H9 (cell line): Measurements from ENCODE around the gene KSR1. TPM values are rescaled to one million over a fixed set of nuclear protein-coding genes. Genes with fewer than 3 reads are reported as not detected.

Experiments used
- DNase-seq: peaks from one replicate; pipeline ENCODE4 v3.0.0-alpha.2; 2017
- H2AFZ ChIP-seq: one replicate; pipeline ENCODE4 v1.6.1; 2013; ENCODE audit warnings: mild to moderate bottlenecking, low read length, control low read depth, moderate library complexity
- H2AK5ac ChIP-seq: 2 replicates; pipeline ENCODE4 v1.6.1; 2013; ENCODE audit warnings: low read length, control low read depth, mixed read lengths; ENCODE audit not compliant: insufficient read length
- H2BK120ac ChIP-seq: one replicate; pipeline ENCODE4 v1.6.1; 2013; ENCODE audit warnings: low read depth, mild to moderate bottlenecking, low read length, control low read depth, inconsistent platforms; ENCODE audit not compliant: poor library complexity, severe bottlenecking
- H2BK12ac ChIP-seq: 2 replicates; pipeline ENCODE4 v1.6.1; 2013; ENCODE audit warnings: low read length, control low read depth, mixed read lengths, low read depth; ENCODE audit not compliant: insufficient read length
- H2BK15ac ChIP-seq: 2 replicates; pipeline ENCODE4 v1.6.1; 2013; ENCODE audit warnings: low read depth, low read length, control low read depth
- H2BK20ac ChIP-seq: one replicate; pipeline ENCODE4 v1.6.1; 2013; ENCODE audit warnings: low read depth, mild to moderate bottlenecking, low read length, control low read depth, inconsistent platforms; ENCODE audit not compliant: poor library complexity, severe bottlenecking
- H2BK5ac ChIP-seq: 2 replicates; pipeline ENCODE4 v1.6.1; 2013; ENCODE audit warnings: low read length, control low read depth, mixed read lengths; ENCODE audit not compliant: insufficient read length
- H3K14ac ChIP-seq: 2 replicates; pipeline ENCODE4 v1.6.1; 2013; ENCODE audit warnings: low read length, control low read depth; ENCODE audit not compliant: insufficient read depth
- H3K18ac ChIP-seq: 2 replicates; pipeline ENCODE4 v1.6.1; 2013; ENCODE audit warnings: low read depth, mild to moderate bottlenecking, mixed read lengths, low read length, control low read depth; ENCODE audit not compliant: insufficient read length
- H3K23ac ChIP-seq: 2 replicates; pipeline ENCODE4 v1.6.1; 2013; ENCODE audit warnings: low read length, control low read depth, mixed read lengths, low read depth; ENCODE audit not compliant: insufficient read length
- H3K23me2 ChIP-seq: 2 replicates; pipeline ENCODE4 v1.6.1; 2013; ENCODE audit warnings: low read depth, mild to moderate bottlenecking, mixed read lengths, low read length, control low read depth; ENCODE audit not compliant: insufficient read length, poor library complexity, severe bottlenecking
- H3K27ac ChIP-seq: 2 replicates; pipeline ENCODE4 v1.5.1; 2013; ENCODE audit warnings: low read length, control low read depth, mixed read lengths, low read depth; ENCODE audit not compliant: insufficient read length
- H3K27me3 ChIP-seq: 2 replicates; pipeline ENCODE4 v1.6.1; 2013; ENCODE audit warnings: low read length, control low read depth, inconsistent platforms; ENCODE audit not compliant: insufficient read depth
- H3K4ac ChIP-seq: 2 replicates; pipeline ENCODE4 v1.6.1; 2013; ENCODE audit warnings: low read depth, mild to moderate bottlenecking, control low read depth, inconsistent platforms, low read length, moderate library complexity
- H3K4me1 ChIP-seq: 2 replicates; pipeline ENCODE4 v1.6.1; 2013; ENCODE audit warnings: low read length, control low read depth, inconsistent platforms; ENCODE audit not compliant: insufficient read depth
- H3K4me2 ChIP-seq: 2 replicates; pipeline ENCODE4 v1.6.1; 2013; ENCODE audit warnings: low read length, control low read depth, mixed read lengths; ENCODE audit not compliant: insufficient read length, insufficient read depth
- H3K56ac ChIP-seq: 2 replicates; pipeline ENCODE4 v1.6.1; 2013; ENCODE audit warnings: low read depth, mild to moderate bottlenecking, mixed read lengths, low read length, control low read depth; ENCODE audit not compliant: insufficient read length
- H3K79me1 ChIP-seq: 2 replicates; pipeline ENCODE4 v1.6.1; 2013; ENCODE audit warnings: low read depth, mild to moderate bottlenecking, moderate library complexity, low read length, control low read depth, inconsistent platforms; ENCODE audit not compliant: insufficient read depth, poor library complexity, severe bottlenecking
- H3K79me2 ChIP-seq: 2 replicates; pipeline ENCODE4 v1.6.1; 2013; ENCODE audit warnings: low read length, control low read depth, inconsistent platforms; ENCODE audit not compliant: insufficient read depth
- H3K9ac ChIP-seq: 2 replicates; pipeline ENCODE4 v1.6.1; 2013; ENCODE audit warnings: low read length, control low read depth, mixed read lengths; ENCODE audit not compliant: insufficient read length; ENCODE audit errors: extremely low read depth
- H3K9me3 ChIP-seq: one replicate; pipeline ENCODE4 v1.6.1; 2013; ENCODE audit warnings: low read depth, low read length, inconsistent platforms; ENCODE audit not compliant: control insufficient read depth
- H3T11ph ChIP-seq: one replicate; pipeline ENCODE4 v1.6.1; 2013; ENCODE audit warnings: mild to moderate bottlenecking, low read length, control low read depth, inconsistent platforms
- H4K20me1 ChIP-seq: one replicate; pipeline ENCODE4 v1.6.1; 2013; ENCODE audit not compliant: control insufficient read depth, insufficient read length, insufficient read depth
- H4K5ac ChIP-seq: 2 replicates; pipeline ENCODE4 v1.6.1; 2013; ENCODE audit warnings: low read depth, mild to moderate bottlenecking, mixed read lengths, low read length, control low read depth; ENCODE audit not compliant: insufficient read length
- H4K8ac ChIP-seq: replicated peaks from 2 replicates; pipeline ENCODE4 v1.6.1; 2013; ENCODE audit warnings: low read length, control low read depth, mixed read lengths, low read depth; ENCODE audit not compliant: insufficient read length
- H4K91ac ChIP-seq: 2 replicates; pipeline ENCODE4 v1.6.1; 2013; ENCODE audit warnings: low read depth, mild to moderate bottlenecking, moderate library complexity, mixed read lengths, low read length, control low read depth; ENCODE audit not compliant: insufficient read length
- H3K27ac Mint-ChIP-seq, 3 experiments: 2 replicates in 2 of 3; 3 replicates in 1 of 3; pipeline ENCODE4 v1.8.0; 2020 to 2021; ENCODE audit warnings: mixed read lengths in 3 of 3, mild to moderate bottlenecking in 1 of 3, moderate library complexity in 1 of 3
- H3K27me3 Mint-ChIP-seq: 2 replicates; pipeline ENCODE4 v1.8.0; 2021; ENCODE audit warnings: low read depth, mild to moderate bottlenecking, moderate library complexity, mixed read lengths
- H3K36me3 Mint-ChIP-seq, 3 experiments: 2 replicates in 2 of 3; 3 replicates in 1 of 3; pipeline ENCODE4 v1.8.0; 2020 to 2021; ENCODE audit warnings: low read depth in 3 of 3, mixed read lengths in 3 of 3; ENCODE audit not compliant: insufficient read depth in 1 of 3
- H3K4me1 Mint-ChIP-seq, 2 experiments: 2 replicates each; pipeline ENCODE4 v1.8.0; 2020; ENCODE audit warnings: mixed read lengths in 2 of 2
- H3K4me3 Mint-ChIP-seq, 2 experiments: 2 replicates in 1 of 2; 3 replicates in 1 of 2; pipeline ENCODE4 v1.8.0; 2020 to 2021; ENCODE audit warnings: mild to moderate bottlenecking in 2 of 2, mixed read lengths in 2 of 2, moderate library complexity in 1 of 2
- H3K9me3 Mint-ChIP-seq, 2 experiments: 2 replicates in 1 of 2; 3 replicates in 1 of 2; pipeline ENCODE4 v1.8.0; 2020; ENCODE audit warnings: mild to moderate bottlenecking in 2 of 2, mixed read lengths in 2 of 2, moderate library complexity in 1 of 2
- WGBS: extraction: QIAGEN DNeasy Blood & Tissue Kit; methylation state at CpG from one replicate; pipeline ENCODE4 v1.1.7; 2013; ENCODE audit warnings: missing lambda C conversion rate, low lambda C conversion rate, mixed read lengths; ENCODE audit not compliant: insufficient read length; ENCODE audit errors: extremely low coverage; 5-methylcytosine and 5-hydroxymethylcytosine counted together
- total RNA-seq: library from RNA; stranded (reverse); gene quantifications from 2 replicates; pipeline ENCODE4 v1.2.1, GENCODE V29; 2021
- TF ChIP-seq, protein P1 (sequence below): fragments of 200-600 bp; sonication (generic); conservative IDR thresholded peaks from 3 replicates; pipeline ENCODE4 v1.8.0; 2021; ENCODE audit warnings: antibody characterized with exemption, mild to moderate bottlenecking

Gene KSR1
- total RNA-seq, 1 experiment from 2014 or later: 44.9 TPM

DNA sequence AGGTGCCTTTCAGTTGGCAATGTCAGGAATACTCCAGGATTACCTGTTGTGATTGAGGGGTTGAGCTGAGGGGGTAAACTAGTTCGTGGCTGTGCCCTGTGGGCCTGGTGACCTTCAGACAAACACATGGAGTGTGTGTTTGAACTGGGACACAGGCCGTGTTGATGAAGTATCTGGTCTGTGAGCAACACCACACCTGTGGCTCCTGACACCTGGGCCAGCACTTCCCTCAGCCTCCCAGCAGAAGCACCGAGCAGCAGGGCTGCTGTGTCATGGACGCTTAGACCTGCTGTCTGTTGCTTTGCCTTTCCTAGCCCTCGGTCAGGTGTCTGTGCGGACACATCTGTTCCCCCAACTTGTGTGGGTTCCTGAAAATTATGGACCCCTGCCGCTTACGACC is 82.9 kb downstream of the KSR1 start:
- Histone ChIP-seq H3K23me2 (no peaks in the 10 kb centered on the region), H2AK5ac (no peak overlapping the region), H2BK5ac (no peak overlapping the region), H3K18ac (no peak overlapping the region), H3K23ac (no peak overlapping the region), H4K20me1 (no peaks in the 10 kb centered on the region), H3K14ac (0 out of 2 replicates have a peak overlapping the region, but pooled peaks have one; percentile 14), H3K4me1 (no peaks in the 10 kb centered on the region; the same call in 1 of the 2 replicates), H4K91ac (no peak overlapping the region), H4K8ac (no peak overlapping the region), H3K56ac (no peak overlapping the region), H3K79me2 (peaks cover 7% of the 10 kb centered on the region; the same call in 1 of the 2 replicates), H2BK15ac (no peak overlapping the region), H2BK20ac (no peak overlapping the region), H3K4me2 (no peak overlapping the region), H2BK12ac (no peak overlapping the region), H2BK120ac (no peak overlapping the region), H3K79me1 (peaks cover 4% of the 10 kb centered on the region), H3K9ac (no peak overlapping the region), H3K27ac (no peak overlapping the region), H3K4ac (no peak overlapping the region), H2AFZ (no peak overlapping the region), H3K27me3 (no peaks in the 10 kb centered on the region), H3T11ph (no peak overlapping the region), H4K5ac (no peak overlapping the region), H3K9me3 (no peaks in the 10 kb centered on the region)
- H3K9me3 Mint-ChIP-seq: no peaks in the 10 kb centered on the region
- TF ChIP-seq, protein P1, sequence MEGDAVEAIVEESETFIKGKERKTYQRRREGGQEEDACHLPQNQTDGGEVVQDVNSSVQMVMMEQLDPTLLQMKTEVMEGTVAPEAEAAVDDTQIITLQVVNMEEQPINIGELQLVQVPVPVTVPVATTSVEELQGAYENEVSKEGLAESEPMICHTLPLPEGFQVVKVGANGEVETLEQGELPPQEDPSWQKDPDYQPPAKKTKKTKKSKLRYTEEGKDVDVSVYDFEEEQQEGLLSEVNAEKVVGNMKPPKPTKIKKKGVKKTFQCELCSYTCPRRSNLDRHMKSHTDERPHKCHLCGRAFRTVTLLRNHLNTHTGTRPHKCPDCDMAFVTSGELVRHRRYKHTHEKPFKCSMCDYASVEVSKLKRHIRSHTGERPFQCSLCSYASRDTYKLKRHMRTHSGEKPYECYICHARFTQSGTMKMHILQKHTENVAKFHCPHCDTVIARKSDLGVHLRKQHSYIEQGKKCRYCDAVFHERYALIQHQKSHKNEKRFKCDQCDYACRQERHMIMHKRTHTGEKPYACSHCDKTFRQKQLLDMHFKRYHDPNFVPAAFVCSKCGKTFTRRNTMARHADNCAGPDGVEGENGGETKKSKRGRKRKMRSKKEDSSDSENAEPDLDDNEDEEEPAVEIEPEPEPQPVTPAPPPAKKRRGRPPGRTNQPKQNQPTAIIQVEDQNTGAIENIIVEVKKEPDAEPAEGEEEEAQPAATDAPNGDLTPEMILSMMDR: no peak
- peaks cover 28 to 35% of the 10 kb centered on the region in 2 experiments for H3K4me1 Mint-ChIP-seq
- no peaks in the 10 kb centered on the region for H3K27me3 Mint-ChIP-seq
- DNase-seq: no peak
- peak overlapping the region in 2 of 3 experiments; percentile 19 to 81; a peak in 2 of 7 replicates for H3K27ac Mint-ChIP-seq
- no CpG with 5 or more reads among the region's 8 CpGs for WGBS
- H3K4me3 Mint-ChIP-seq: no peak overlapping the region
- no peaks in the 10 kb centered on the region for H3K36me3 Mint-ChIP-seq
